Measurements from ENCODE around the gene ADSL. TPM values are rescaled to one million over a fixed set of nuclear protein-coding genes. Genes with fewer than 3 reads are reported as not detected.
A peak's percentile ranks its signal among the peaks of the same experiment; 100 is the strongest.

Gene ADSL
- total and polyA plus RNA-seq, 12 donors, result 29.3 to 101 (median 53.9) TPM

GRCh38 chr22:40433416-40434090, 87.3 kb downstream of the ADSL start:
- intact Hi-C loops (cut with DNase I), result loop anchor here in 1 of 10 donors (10.0 kb wide), 1 partner anchor 121 kb away; no protein-coding TSS in a partner anchor
- DNase-seq (no peak), ATAC-seq (no peak)
- no peak overlapping the region for H3K27ac ChIP-seq
- no peak for TF ChIP-seq CTCF (IDR thresholded peaks at IDR 0.05)
- 68 to 72% methylated on average over 3 of the region's 3 CpGs for WGBS, 2 donors
- peaks cover 2 to 70% (median 27%) of the 10 kb centered on the region in 9 donors for H3K4me1 ChIP-seq
- peaks cover 0 to 68% (median 33%) of the 10 kb centered on the region in 9 donors for H3K36me3 ChIP-seq
- H3K4me3 ChIP-seq, result no peak overlapping the region
- H3K9me3 ChIP-seq, result no peaks in the 10 kb centered on the region
- H3K27me3 ChIP-seq, result no peaks in the 10 kb centered on the region

GRCh38 chr22:40434106-40434505, 87.8 kb downstream of the ADSL start:
- WGBS, 2 donors, result 94 to 97% methylated on average over 3 of the region's 3 CpGs
- DNase-seq (no peak), ATAC-seq (no peak)
- no peak for TF ChIP-seq CTCF (IDR thresholded peaks at IDR 0.05)
- Histone ChIP-seq H3K9me3 (no peaks in the 10 kb centered on the region), H3K4me3 (no peak overlapping the region), H3K27me3 (no peaks in the 10 kb centered on the region), H3K36me3 (peaks cover 0 to 63% (median 28%) of the 10 kb centered on the region in 9 donors), H3K27ac (peak overlapping the region in 1 of 10 donors; percentile 8), H3K4me1 (peaks cover 2 to 76% (median 27%) of the 10 kb centered on the region in 9 donors)
- intact Hi-C loops (cut with DNase I), result loop anchor here in 1 of 10 donors (10.0 kb wide), 1 partner anchor 121 kb away; no protein-coding TSS in a partner anchor

GRCh38 chr22:40434745-40435144, 88.4 kb downstream of the ADSL start:
- Histone ChIP-seq H3K4me1 (peaks cover 2 to 82% (median 27%) of the 10 kb centered on the region in 9 donors), H3K4me3 (no peak overlapping the region), H3K9me3 (no peaks in the 10 kb centered on the region), H3K27me3 (no peaks in the 10 kb centered on the region), H3K36me3 (peaks cover 0 to 56% (median 21%) of the 10 kb centered on the region in 9 donors), H3K27ac (peak overlapping the region in 1 of 10 donors; percentile 8)
- ATAC-seq (no peak), DNase-seq (no peak)
- TF ChIP-seq CTCF (IDR thresholded peaks at IDR 0.05), result no peak
- intact Hi-C loops (cut with DNase I), result loop anchor here in 8 of 10 donors (5.0 to 10.0 kb wide), 5 partner anchors 53 to 323 kb away; no protein-coding TSS in a partner anchor
- 88 to 93% methylated on average over 5 of the region's 5 CpGs for WGBS, 2 donors

- ATAC-seq (peak; percentile 72 to 83 (median 77)), DNase-seq (peak in 1 of 2 donors; percentile 51)
- Histone ChIP-seq H3K27ac (peak overlapping the region in 8 of 10 donors; percentile 36 to 78 (median 65)), H3K9me3 (no peaks in the 10 kb centered on the region), H3K27me3 (no peaks in the 10 kb centered on the region), H3K4me1 (peaks cover 2 to 98% (median 36%) of the 10 kb centered on the region in 9 donors), H3K36me3 (peaks cover 0 to 43% (median 4%) of the 10 kb centered on the region in 9 donors), H3K4me3 (peak overlapping the region in 6 of 10 donors; percentile 4 to 37 (median 32))
- intact Hi-C loops (cut with DNase I), result loop anchor here (1.0 to 10.0 kb wide), 9 partner anchors 50 to 321 kb away; no protein-coding TSS in a partner anchor
- TF ChIP-seq CTCF (IDR thresholded peaks at IDR 0.05), result peak; percentile 55 to 84 (median 71)
- 15 to 19% methylated on average over 12 of the region's 12 CpGs for WGBS, 2 donors
Observed at GRCh38 chr22:40436505-40437431, 90.5 kb downstream of the ADSL start.

All from heart right ventricle (tissue), 16 donors.